Stimulated activated CD4-positive, alpha-beta T cell treated with anti-CD3 and anti-CD28 coated beads, TNF-alpha, amount 100 ng/mL, for 24 hours (primary cell): ENCODE results near the gene C6orf118.

Experiments used
- DNase-seq, 3 experiments: peaks; one replicate each; pipeline ENCODE4 v3.0.0-alpha.2; 2020; ENCODE audit warnings: low read depth in 3 of 3

Gene C6orf118

DNA sequence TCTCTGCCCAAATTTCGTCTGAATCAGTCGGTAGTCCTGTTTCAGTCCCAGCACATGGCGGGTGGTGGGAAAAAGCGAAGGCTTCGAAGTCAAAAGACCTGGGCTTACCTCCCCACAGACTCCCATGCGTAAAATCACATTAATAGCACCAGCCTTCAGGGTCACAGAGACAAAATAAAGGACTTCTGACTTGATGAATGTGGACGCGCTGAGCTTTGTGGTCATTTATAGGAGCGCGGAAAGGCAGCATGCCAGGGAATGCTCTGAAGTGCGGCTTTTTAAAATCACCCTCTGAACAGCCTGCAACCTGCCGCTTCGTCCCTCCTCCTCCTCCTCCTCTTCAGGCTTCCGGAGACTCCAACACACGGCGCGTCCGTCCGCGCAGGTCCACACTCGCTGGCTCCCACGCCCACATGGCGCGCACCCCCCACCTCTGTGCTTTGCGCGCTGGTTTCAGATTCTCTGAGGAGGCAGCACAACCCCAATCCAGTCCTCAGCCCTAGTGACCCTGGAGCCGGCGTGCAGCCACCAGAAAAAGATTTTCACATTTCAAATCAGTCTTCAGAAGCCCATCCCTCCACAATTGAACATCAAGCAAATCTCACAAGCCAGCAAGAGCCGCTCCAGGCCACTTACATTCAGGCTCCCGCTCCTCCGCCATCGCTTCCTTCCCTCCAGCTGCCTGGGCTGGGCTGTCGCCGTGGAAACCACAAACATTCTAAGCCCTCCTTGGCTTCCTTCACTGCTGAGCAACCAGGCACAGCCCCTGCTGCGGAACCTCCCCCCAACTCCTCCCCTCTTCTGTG lies at the start of gene C6orf118:
TSS of gene C6orf118 (minus strand) at position 680 of the 806 bp plus-strand sequence. CDS start at position 661, 19 bp downstream.
- DNase-seq: no peak

DNA sequence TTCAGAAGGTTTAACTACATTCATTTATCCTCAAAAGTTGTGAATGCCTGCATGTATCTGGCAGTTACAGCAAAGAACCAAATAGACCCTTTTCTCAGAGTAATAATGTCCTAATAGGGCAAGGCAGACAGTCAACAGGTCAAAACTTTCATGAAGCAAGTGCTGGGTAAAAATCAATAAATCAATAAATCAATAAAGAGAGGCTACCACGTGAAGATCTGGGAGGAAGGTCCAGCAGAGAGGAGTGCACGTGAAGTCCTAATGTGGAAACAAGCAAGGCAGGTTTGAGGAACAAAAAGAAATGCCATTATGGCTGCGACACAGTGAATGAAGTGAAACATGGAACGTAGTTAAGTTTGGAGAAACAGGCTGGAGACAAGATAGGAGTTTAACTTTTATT lies 36.3 kb upstream of the C6orf118 start:
- DNase-seq: no peak

DNA sequence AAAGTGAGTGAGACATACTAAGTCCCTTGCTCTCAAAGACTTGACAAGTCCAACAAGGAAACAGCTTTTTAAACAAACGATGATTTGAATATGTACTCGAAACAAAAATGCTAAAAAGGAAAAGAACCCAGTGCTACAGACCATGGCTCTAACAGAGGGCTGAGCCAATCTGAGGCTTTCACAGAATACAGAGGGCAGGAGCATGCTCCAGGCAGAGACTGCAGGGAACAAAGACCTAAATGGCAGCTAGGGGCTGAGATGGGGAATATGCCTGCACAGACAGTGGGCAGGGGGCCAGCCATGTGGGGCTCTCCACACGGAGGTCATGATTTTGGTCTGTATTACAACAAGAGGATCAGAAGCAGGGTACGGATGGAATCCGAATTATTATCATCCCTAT lies 31.1 kb upstream of the C6orf118 start:
- DNase-seq: no peak

DNA sequence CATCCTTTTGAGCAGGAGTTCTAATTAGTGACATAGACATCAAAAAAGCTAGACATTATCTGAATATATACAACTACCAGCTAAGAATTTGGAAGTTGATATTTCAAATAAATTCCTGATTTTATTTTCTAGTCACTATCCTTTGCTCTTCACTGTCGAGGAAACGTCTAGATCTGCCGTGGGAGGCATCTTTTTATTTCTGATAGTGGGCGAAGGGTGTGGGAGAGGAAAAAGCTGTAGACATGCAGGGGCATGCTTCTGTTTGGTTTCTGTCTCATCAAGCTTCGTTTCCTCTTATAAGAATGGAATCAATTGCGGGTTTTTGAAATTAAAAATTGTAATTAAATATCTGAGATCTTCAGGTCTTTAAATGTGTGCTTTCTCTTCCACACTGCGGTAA lies 16.2 kb upstream of the C6orf118 start:
- DNase-seq: no peak

DNA sequence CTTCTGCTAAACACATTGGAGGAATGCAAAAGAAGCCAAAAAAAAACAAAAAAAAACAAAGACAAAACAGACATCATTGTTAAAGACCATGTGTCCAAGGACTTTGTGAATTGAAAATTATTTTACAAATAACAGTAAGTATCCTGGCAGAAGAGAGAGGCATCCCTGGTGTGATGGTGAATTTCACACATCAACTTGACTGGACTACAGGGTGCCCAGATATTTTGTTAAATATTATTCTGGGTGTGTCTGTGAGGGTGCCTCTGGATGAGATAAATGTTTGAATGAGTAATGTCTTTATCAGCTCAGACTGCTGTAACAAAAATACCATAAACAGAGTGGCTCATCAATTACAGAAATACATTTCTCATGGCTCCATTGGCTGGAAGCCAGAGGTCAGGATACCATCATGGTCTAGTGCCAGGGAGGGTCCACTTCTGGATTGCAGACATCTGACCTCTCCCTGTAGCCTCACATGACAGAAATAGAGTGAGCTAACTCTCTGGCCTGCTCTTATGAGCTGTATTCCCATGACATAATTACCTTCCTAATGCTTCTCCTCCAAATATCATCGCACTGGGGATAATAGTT lies 12.2 kb upstream of the C6orf118 start:
- DNase-seq: no peak

DNA sequence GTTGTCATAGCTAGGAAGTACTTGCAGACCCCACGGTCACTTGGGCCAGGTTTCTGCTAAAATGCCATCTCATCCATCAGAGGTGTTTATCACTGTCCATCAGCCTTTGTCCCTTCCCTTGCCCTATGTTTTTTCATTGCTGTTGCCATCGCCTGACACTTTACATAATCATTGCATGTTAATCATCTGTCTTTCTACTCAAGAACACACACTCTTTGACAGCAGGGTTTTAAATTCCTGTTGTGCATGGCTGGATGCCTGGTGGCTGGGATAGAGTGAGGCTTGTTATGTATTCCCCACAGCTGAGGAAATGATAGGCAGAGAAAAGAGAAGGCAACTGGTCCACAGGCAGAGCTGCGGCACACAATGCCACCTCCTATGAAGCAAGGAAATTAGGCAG lies 11.7 kb upstream of the C6orf118 start:
- DNase-seq: no peak

DNA sequence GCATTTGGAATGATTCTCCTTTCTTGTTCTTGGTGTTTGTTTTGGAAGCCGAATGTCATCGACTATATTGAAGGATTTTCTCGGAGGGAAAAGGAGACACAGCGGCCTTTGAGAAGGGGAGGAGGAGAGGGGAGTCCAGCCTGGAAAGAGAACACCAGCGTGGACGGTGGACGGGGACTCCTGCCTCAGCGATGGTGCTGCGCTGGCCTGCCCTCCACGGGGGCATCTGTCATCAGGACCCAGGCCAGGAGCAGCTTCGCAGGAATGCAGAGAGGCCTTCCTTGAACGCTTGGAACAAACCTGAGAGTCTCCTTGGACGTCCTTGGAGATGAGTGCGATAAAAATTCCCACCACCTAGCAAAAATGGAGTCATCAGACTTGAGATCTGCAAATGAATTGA lies 8.3 kb upstream of the C6orf118 start:
- DNase-seq: no peak

DNA sequence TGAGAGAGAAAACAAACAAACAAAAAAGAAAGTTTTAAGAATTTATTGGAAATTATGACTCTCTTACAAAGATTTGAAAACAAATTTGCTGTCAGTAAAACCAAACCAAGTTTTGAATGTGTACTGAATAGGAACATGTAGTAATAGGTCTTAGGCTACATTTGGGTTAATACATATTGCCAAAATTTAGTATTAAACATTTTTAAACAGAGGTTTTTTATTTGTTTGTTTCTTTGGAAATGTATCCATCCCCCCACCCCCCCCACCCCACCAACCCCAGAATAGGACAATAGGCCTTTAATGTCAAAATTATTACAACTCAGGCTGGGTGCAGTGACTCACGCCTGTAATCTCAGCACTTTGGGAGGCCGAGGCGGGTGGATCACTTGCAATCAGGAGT lies 2.5 kb downstream of the C6orf118 start:
- no peak for DNase-seq

DNA sequence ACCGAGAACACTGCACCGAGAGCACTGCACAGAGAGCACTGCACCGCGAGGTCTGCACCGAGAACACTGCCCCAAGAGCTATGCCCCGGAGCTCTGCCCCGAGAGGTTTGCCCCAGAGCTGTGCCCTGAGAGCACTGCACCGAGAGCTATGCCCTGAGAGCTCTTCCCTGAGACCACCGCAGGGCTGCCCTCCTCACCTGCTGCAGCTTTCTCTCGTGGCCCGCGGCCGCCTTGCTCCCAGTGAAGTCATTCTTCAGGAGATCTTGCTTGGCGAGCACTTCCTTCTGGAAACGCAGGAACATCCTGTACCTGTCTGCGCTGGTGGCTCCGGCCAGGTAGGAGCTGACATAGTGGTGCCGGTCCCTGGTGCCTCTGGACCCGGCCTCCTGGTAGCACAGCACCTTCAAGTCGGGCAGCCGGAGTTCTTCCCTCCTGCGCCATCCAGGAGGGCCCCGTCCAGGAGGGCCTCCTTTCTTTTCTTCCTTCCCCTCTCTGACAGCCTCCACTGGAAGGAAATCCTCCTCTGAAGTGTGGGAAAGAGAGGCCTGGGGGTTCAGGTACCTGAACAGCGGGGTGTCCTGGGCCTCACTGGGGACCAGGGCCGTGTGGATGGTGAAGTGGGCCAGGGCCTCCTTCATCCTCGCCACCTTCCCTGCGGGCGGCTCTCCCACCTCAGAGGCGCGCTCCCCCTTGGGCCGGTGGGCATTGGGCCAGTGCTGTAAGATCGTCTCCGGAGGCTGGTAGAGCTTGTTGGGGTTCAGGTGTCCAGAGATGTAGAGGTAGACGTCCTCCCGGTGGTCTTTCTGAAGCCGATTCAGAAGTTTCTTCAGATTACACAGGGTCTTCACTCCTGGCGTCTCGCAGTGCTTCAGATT lies 7.8 kb downstream of the C6orf118 start:
- DNase-seq: no peak

DNA sequence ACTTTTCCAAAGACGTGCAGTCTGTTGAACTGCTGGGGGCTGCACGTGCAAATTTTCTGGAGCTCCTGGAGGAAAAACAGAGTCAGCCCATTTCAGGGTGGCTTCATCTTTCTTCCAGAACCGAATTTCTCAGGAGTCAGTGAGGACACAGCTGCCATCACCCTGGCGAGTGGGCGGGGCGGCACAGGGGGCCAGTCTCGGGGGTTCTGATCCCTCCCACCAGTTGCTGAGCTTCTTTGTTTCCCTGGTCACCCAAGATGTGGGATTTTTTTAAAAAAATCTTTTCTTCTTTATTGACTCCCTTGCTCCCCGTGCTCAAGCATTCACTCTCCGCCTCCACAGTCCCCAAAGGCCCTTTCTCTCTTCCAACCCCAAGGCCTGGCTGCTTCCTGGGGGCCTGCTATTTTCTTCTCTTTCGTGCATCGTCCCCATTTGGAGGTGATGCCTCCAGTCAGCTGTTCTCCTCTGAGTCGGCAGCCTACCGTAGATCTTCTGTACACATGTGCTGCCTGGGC lies 8.9 kb downstream of the C6orf118 start:
- DNase-seq: no peak

DNA sequence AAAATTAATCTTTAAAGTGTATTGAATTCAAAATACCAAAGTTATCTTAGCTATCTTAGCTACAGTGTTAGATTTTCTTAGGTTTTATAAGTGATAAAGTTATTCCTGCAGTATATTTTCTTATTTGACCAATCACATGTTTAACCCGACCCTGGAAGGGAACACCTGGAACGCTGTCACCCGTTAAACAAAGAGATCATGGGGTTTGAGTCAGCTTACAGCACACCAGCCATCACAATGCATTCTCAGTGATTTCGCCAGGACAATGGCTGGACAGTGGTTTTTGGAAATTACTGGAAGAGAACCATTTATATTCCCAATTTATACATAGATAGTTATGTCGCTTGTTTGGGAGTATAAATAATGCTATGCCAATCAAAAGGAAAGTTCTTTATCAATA lies 10.5 kb downstream of the C6orf118 start:
- DNase-seq: no peak

DNA sequence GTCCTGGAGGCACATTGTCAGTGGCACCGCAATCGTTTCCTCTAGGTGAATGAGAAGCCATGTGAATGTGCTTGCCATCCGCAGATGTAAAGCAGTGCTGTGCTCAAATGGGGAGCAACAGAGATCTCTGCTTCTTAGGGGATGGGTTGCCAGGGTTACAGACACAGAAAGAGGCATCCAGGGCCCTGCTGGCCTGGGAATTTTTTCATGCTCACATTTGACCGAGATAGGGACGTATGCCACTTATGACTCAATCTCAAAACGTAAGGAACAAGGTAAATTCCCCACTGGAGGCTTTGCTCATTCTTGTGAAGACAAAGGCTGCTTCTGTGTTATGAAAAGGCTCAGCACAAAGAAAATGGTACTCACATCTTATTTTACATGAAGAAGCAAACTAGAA lies 11.0 kb downstream of the C6orf118 start:
- DNase-seq: no peak

DNA sequence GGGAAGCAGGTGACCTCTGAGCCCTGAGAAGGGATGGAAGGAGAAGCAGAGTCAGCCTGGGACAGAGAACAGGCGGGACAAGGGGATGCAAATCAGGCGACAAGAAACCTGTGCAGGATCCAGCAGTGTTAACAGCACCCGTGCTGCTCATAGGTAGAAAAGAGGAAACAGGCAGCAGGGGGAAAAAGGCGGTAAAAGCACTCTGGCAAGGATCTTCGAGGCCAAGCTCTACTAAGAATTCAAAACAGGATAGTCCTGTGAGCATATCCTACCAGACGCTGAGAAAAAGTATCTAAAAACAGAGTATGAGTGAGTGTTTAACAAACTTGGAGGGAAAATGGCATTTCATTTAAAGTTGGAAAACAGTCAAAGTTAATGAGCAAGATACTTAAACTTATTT lies 16.7 kb downstream of the C6orf118 start:
- no peak for DNase-seq

DNA sequence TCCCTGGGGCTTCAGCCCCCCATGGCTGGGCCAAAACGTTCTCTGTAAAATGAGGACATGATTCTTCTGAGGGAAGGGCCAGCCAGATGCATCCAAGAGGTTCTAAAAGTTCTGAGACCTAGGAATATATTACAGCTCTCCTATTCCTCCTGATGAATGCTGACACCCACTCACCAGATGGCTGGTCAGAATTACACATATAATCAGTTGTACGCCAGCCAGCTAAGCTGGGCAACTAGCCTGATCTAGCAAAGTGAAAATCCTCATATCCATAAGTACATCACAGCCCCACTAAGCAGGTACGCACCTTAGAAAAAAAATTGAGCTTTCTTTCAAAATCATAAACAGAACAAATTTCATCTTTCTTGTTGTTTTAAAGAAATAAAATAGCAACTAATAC lies 34.8 kb downstream of the C6orf118 start:
- DNase-seq: no peak

DNA sequence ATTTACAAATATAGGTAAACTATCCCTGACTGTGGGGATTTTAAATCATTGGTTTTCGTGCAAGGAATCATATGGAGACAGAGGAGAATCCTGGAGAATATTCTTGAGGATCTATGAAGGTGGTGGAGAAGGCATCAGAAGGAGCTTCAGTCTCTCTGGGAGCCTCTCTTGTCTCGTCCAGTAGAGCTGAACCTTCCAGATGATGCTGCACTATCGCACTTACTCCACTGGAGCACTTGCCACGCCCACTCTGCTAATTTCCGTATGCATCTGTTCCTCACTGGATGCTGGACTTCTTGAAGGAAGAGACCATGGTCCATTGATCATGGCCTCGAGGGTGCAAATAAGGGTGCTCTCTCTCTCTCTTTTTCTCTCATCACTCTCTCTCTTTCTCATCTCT lies 36.8 kb downstream of the C6orf118 start:
- DNase-seq: no peak

DNA sequence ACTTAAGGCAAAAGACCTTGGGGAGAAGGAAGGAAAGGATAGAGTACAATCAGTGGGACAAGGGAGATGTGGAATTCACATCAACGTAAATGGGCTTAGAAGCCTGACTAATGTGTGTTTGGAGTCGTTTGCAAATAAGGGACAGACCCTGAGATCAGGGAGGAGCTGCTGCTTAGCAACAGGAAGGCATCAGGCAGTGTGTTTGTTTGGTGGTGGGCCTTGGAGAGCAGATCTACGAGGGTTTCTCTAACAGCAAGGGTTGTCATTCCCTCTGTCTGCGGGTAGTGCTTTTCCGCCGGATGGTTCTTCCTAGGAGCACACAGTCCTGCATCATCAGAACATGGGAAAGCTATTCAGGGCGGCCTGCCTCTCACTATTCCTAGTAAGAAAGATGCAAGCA lies 40.4 kb downstream of the C6orf118 start:
- DNase-seq: no peak

DNA sequence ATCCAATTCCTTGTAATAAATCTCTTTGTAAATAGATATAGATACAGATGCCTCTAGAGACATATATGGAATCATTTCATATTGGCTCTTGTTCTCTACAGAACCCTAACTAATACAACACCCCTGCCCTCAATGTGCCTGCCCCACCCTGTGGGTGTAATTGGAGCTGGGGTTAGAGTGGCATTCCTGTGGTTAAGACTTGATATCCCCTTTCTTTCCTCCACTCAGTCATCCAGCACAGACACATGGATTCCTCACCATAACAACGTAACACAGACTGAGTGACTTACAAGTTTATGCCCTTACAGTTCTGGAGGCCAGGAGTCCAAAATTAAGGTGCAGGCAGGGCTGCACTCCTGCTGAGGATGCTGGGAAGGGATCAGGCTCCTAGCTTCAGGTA lies 42.8 kb downstream of the C6orf118 start:
- no peak for DNase-seq

DNA sequence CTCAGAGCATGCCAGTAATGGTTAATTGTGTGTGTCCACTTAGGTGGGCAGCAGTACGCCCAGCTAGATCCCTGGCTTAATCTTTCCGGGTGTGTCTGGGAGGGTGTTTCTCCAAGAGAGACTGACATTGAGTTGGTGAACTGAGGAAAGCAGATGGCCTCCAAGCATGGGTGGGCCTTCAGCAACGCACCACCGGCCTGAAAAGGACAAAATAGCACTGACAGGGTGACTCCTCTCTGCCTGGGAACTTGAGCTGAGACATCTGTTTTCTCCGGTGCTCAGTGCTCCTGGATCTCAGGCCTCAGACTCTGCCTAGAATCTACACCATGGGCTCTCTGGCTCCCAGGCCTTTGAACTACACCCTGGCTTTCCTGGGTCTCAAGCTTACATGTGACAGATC lies 43.2 kb downstream of the C6orf118 start:
- DNase-seq: no peak

DNA sequence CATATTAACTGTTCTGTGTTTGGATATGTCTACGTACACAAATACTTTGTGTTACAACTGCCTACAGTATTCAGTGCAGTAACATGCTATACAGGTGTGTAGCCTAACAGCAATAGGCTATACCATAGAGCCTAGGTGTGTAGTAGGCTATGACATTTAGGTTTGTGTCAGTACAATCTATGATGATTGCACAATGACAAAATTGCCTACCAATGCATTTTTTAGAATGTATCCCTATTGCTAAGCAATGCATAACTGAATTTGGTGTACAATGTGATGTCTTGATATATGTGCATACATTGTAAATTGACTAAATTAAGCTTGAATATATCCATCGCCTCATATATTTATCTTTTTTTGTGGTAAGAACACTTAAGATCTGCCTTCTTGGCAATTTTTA lies 48.9 kb downstream of the C6orf118 start:
- no peak for DNase-seq

DNA sequence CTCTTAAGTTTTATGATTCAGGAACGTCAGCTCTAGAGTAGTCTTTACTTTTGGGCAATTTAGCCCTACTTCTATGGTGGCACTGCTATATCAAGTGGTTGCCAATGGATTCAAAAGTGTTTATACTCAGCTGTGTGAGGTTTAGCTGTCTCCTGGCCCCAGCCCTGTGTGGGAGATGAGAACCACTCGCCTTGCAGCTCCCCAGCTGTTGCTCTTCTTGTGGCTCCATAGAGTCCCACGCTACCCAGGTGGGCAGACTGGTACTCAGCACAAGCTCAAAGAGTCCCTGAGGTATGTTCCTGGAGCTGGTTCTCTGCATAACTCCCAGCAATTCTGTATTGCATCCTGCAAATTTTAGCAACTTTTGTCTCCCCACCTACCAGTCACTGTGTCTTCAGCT lies 59.6 kb downstream of the C6orf118 start:
- DNase-seq: no peak

DNA sequence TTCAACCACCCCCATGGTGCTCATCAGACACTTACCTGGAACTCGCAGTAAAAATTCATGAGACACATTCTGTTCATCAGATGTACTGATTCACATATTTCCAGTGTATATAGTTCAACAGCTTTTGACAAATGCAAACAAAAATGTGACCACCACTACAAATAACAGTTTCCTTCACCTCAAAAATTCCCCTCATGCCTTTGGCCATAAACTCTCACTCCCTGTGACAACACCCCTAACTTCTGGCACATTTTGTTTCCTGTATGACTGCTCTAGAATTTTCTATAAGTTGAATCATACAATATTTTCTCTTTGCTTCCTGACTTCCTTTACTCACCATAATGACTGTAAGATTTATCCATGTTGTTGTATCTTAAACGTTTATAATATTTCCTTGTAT lies 63.7 kb downstream of the C6orf118 start:
- no peak for DNase-seq

DNA sequence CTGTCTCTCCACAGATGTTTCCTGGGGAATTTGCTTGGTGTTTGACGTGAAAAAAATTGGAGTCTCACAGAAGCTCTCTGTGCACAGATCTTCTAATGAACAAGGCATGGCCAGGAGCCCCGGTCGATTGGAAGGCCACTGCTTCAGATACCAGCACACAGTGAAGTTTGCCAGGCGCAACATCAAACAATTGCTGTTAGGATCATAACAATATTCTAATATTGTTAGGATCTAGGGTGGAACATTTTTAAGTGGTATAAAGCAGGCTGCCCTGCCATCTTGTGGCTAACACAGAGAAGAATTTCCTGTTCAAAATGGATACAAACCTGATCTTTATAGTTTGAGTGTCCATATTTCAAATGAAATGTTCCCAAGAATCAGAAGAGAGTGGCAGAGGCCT lies 64.1 kb downstream of the C6orf118 start:
- no peak for DNase-seq
